A549 (cell line): Measurements from ENCODE around the gene CATSPERZ. TPM values are rescaled to one million over a fixed set of nuclear protein-coding genes. Genes with fewer than 3 reads are reported as not detected.

Source experiments
- ATAC-seq, 2 experiments: fragments of 200-7000 bp in 1 of 2; fragments of >200 bp in 1 of 2; cut with Nextera tagmentation in 1 of 2; cut with Tn5 transposase in 1 of 2; 3 replicates each; pipeline versions ENCODE4 v1.8.0 to v1.9.1; 2018 to 2020; ENCODE audit warnings: mild to moderate bottlenecking in 1 of 2, moderate library complexity in 1 of 2
- CTCF ChIA-PET: fragments of 300-600 bp; sonication (Branson Sonifier 250); formaldehyde crosslinking; extraction: SDS; loops from one replicate; lab custom pipeline; 2021; ENCODE audit warnings: antibody characterized with exemption, inconsistent platforms; lab: Yijun Ruan, JAX
- POLR2A ChIA-PET: fragments of 350-600 bp; formaldehyde crosslinking; extraction: SDS; loops from one replicate; lab custom pipeline; 2021; ENCODE audit warnings: antibody characterized with exemption, inconsistent platforms; lab: Yijun Ruan, JAX
- DNase-seq, 2 experiments: peaks; one replicate each; pipeline versions ENCODE4 v3.0.0 to v3.0.0-alpha.2; 2011 to 2016; ENCODE audit warnings: low read depth in 1 of 2, low spot score in 1 of 2
- FAIRE-seq: peaks from 2 replicates; lab custom pipeline; 2011; peaks lifted over from hg19 to GRCh38; lab: Jason Lieb, UNC
- H3K27ac ChIP-seq, 2 experiments: fragments of >200 bp; sonication (Bioruptor Twin); formaldehyde crosslinking; 3 replicates each; pipeline ENCODE4 v1.5.1; 2016 to 2017
- H3K4me1 ChIP-seq: fragments of >200 bp; sonication (Bioruptor Twin); formaldehyde crosslinking; 3 replicates; pipeline ENCODE4 v1.6.1; 2016
- H3K4me2 ChIP-seq: fragments of >200 bp; sonication (Bioruptor Twin); formaldehyde crosslinking; 3 replicates; pipeline ENCODE4 v1.6.1; 2016
- H3K4me3 ChIP-seq: fragments of >200 bp; sonication (Bioruptor Twin); formaldehyde crosslinking; 3 replicates; pipeline ENCODE4 v1.5.1; 2016
- H3K9me3 ChIP-seq: fragments of >200 bp; sonication (Bioruptor Twin); formaldehyde crosslinking; 3 replicates; pipeline ENCODE4 v1.6.1; 2016
- BCL3 ChIP-seq: fragments of >200 bp; sonication (Bioruptor Twin); formaldehyde crosslinking; IDR thresholded peaks from 3 replicates; pipeline ENCODE4 v1.6.1; 2016
- BHLHE40 ChIP-seq: IDR thresholded peaks from 2 replicates; pipeline ENCODE4 v1.6.1; 2012; ENCODE audit warnings: low read depth, low read length, inconsistent platforms
- CEBPB ChIP-seq, 2 experiments: fragments of >200 bp in 1 of 2; sonication (Bioruptor Twin) in 1 of 2; formaldehyde crosslinking in 1 of 2; IDR thresholded peaks; 2 replicates each; pipeline ENCODE4 v1.6.1; 2012 to 2016
- CHD4 ChIP-seq: fragments of 200-600 bp; sonication (generic); IDR thresholded peaks from 2 replicates; pipeline ENCODE4 v1.6.1; 2016; ENCODE audit warnings: antibody characterized with exemption, mild to moderate bottlenecking, borderline replicate concordance
- E2F6 ChIP-seq: IDR thresholded peaks from 2 replicates; pipeline ENCODE4 v1.6.1; 2012; ENCODE audit warnings: low read depth, borderline replicate concordance
- EHMT2 ChIP-seq: fragments of 200-600 bp; sonication (generic); IDR thresholded peaks from 2 replicates; pipeline ENCODE4 v1.6.1; 2016; ENCODE audit warnings: antibody characterized with exemption, low read depth, mild to moderate bottlenecking, moderate library complexity
- ELK1 ChIP-seq: fragments of 150-350 bp; IDR thresholded peaks from 2 replicates; pipeline ENCODE4 v1.6.1; 2014; ENCODE audit warnings: low read depth, mild to moderate bottlenecking, low read length
- HMGXB4 ChIP-seq: fragments of 250-450 bp; sonication (Bioruptor Pico); IDR thresholded peaks from 2 replicates; pipeline ENCODE4 v1.5.0; 2021; ENCODE audit warnings: mild to moderate bottlenecking, moderate library complexity, borderline replicate concordance
- HOXA7 ChIP-seq: fragments of 250-450 bp; sonication (Bioruptor Pico); IDR thresholded peaks from 2 replicates; pipeline ENCODE4 v1.5.0; 2020; ENCODE audit warnings: mild to moderate bottlenecking, moderate library complexity
- HOXB5 ChIP-seq: fragments of 250-450 bp; sonication (Bioruptor Pico); IDR thresholded peaks from 2 replicates; pipeline ENCODE4 v1.5.0; 2020; ENCODE audit warnings: mild to moderate bottlenecking, moderate library complexity
- JUN ChIP-seq, 2 experiments: fragments of >200 bp; sonication (Bioruptor Twin); formaldehyde crosslinking; IDR thresholded peaks; 2 replicates in 1 of 2; 3 replicates in 1 of 2; pipeline ENCODE4 v1.6.1; 2016 to 2017
- MAX ChIP-seq: IDR thresholded peaks from 2 replicates; pipeline ENCODE4 v1.6.1; 2012
- NFE2L2 ChIP-seq: fragments of 150-350 bp; conservative IDR thresholded peaks from 2 replicates; pipeline ENCODE4 v1.6.1; 2014; ENCODE audit warnings: low read length
- PHF8 ChIP-seq: fragments of 200-600 bp; sonication (generic); IDR thresholded peaks from 2 replicates; pipeline ENCODE4 v1.6.1; 2016; ENCODE audit warnings: low read depth, mild to moderate bottlenecking, antibody characterized with exemption, moderate library complexity, borderline replicate concordance
- POLR2A ChIP-seq: IDR thresholded peaks from 2 replicates; pipeline ENCODE4 v1.6.1; 2012; ENCODE audit warnings: mild to moderate bottlenecking, low read length
- POLR2AphosphoS2 ChIP-seq: conservative IDR thresholded peaks from 2 replicates; pipeline ENCODE4 v1.6.1; 2012; ENCODE audit warnings: low read length, improper control_type of control experiment, inconsistent platforms
- RAD21 ChIP-seq, 2 experiments: fragments of >200 bp in 1 of 2; sonication (Bioruptor Twin) in 1 of 2; formaldehyde crosslinking in 1 of 2; IDR thresholded peaks in 1 of 2; conservative IDR thresholded peaks in 1 of 2; 2 replicates in 1 of 2; 3 replicates in 1 of 2; pipeline ENCODE4 v1.6.1; 2012 to 2018; ENCODE audit warnings: inconsistent platforms in 1 of 2
- RARB ChIP-seq: fragments of 250-450 bp; sonication (Bioruptor Pico); IDR thresholded peaks from 2 replicates; pipeline ENCODE4 v1.8.0; 2021; ENCODE audit warnings: mild to moderate bottlenecking, moderate library complexity
- RFX5 ChIP-seq: fragments of 450-650 bp; IDR thresholded peaks from 2 replicates; pipeline ENCODE4 v1.7.1; 2014; ENCODE audit warnings: antibody characterized with exemption, mild to moderate bottlenecking, moderate library complexity
- RNF2 ChIP-seq: fragments of 200-600 bp; sonication (generic); IDR thresholded peaks from 2 replicates; pipeline ENCODE4 v1.6.1; 2016; ENCODE audit warnings: low read depth, mild to moderate bottlenecking, antibody characterized with exemption, moderate library complexity, borderline replicate concordance
- SREBF2 ChIP-seq: fragments of 450-650 bp; IDR thresholded peaks from 2 replicates; pipeline ENCODE4 v1.6.1; 2014; ENCODE audit warnings: mild to moderate bottlenecking, moderate library complexity
- USF2 ChIP-seq: fragments of 450-650 bp; IDR thresholded peaks from 2 replicates; pipeline ENCODE4 v1.6.1; 2014; ENCODE audit warnings: antibody characterized with exemption
- ZFP36 ChIP-seq: fragments of 450-650 bp; IDR thresholded peaks from 2 replicates; pipeline ENCODE4 v1.6.1; 2014; ENCODE audit warnings: borderline replicate concordance; ENCODE audit not compliant: partially characterized antibody
- ZNF302 ChIP-seq: fragments of 250-450 bp; sonication (Bioruptor Pico); IDR thresholded peaks from 2 replicates; pipeline ENCODE4 v1.9.0; 2021; ENCODE audit warnings: inconsistent platforms, mild to moderate bottlenecking, moderate library complexity
- WGBS: methylation state at CpG from one replicate; pipeline ENCODE4 v1.1.6; 2017; ENCODE audit errors: missing lambda C conversion rate; 5-methylcytosine and 5-hydroxymethylcytosine counted together
- polyA plus RNA-seq, 4 experiments: library from polyadenylated mRNA; depleted of rRNA in 3 of 4; stranded (reverse); fragments of >200 nt; fragmentation: RNase III in 1 of 4; extraction: RNeasy Plus Mini Kit Qiagen cat#74134 plus additional on column Dnase treatment in 1 of 4; gene quantifications; 2 replicates in 3 of 4; 3 replicates in 1 of 4; pipeline ENCODE4 v1.2.3, GENCODE V29; 2011 to 2017

CATSPERZ gene
- polyA plus RNA-seq, 2 of the 4 experiments (the other 2 are of a cell fraction): 1.9 to 3.4 TPM

- ChIA-PET POLR2A (no interaction called here), CTCF (interaction anchor here (1.5 to 16.0 kb wide), 3 partner anchors 11 to 44 kb away, joined by 3 to 220 read pairs (median 76); partner anchors contain the start of genes CATSPERZ, ESRRA, PLCB3 and PPP1R14B)
- WGBS: 94% methylated on average over 32 of the region's 32 CpGs
- no peak for DNase-seq
- ATAC-seq: no peak
- H3K4me1 ChIP-seq: peaks cover 4% of the 10 kb centered on the region; the same call in 1 of the 3 replicates
- H3K27ac ChIP-seq: no peak overlapping the region
- H3K9me3 ChIP-seq: no peaks in the 10 kb centered on the region
- H3K4me2 ChIP-seq: no peak overlapping the region
- FAIRE-seq: no peak
- TF ChIP-seq NFE2L2: no peak
- TF ChIP-seq RFX5: no peak
- no peak for TF ChIP-seq CEBPB (IDR thresholded peaks at IDR 0.05)
- TF ChIP-seq POLR2A: no peak
- no peak for TF ChIP-seq SREBF2
- no peak for TF ChIP-seq HMGXB4
- no peak for TF ChIP-seq RNF2
- no peak for TF ChIP-seq BHLHE40
- TF ChIP-seq ZFP36: no peak
- no peak for TF ChIP-seq HOXB5 (CRISPR knock-in tag)
- TF ChIP-seq PHF8: no peak
- no peak for TF ChIP-seq MAX
- no peak for TF ChIP-seq ELK1
- TF ChIP-seq RAD21 (conservative IDR thresholded peaks at IDR 0.05 in 1 of 2, IDR thresholded peaks at IDR 0.05 in 1 of 2): no peak
- TF ChIP-seq JUN (IDR thresholded peaks at IDR 0.05): no peak
- no peak for TF ChIP-seq ZNF302
- no peak for TF ChIP-seq POLR2AphosphoS2
- no peak for TF ChIP-seq USF2
- no peak for TF ChIP-seq HOXA7 (CRISPR knock-in tag)
- TF ChIP-seq EHMT2: no peak
- no peak overlapping the region for H3K4me3 ChIP-seq
Observed at GRCh38 chr11:64258946-64259532, 41.1 kb upstream of the CATSPERZ start.

GRCh38 chr11:64259533-64260067, 40.6 kb upstream of the CATSPERZ start:
- no peak for FAIRE-seq
- ChIA-PET CTCF (interaction anchor here (6.4 to 16.0 kb wide), 3 partner anchors 12 to 43 kb away, joined by 76 to 220 read pairs (median 220); partner anchors contain the start of genes CATSPERZ, ESRRA, PLCB3 and PPP1R14B), POLR2A (no interaction called here)
- peaks cover 4% of the 10 kb centered on the region; the same call in 1 of the 3 replicates for H3K4me1 ChIP-seq
- no peak overlapping the region for H3K27ac ChIP-seq
- H3K9me3 ChIP-seq: no peaks in the 10 kb centered on the region
- no peak for DNase-seq
- no peak overlapping the region for H3K4me2 ChIP-seq
- 85% methylated on average over 4 of the region's 4 CpGs for WGBS
- ATAC-seq: no peak
- no peak overlapping the region for H3K4me3 ChIP-seq
- TF ChIP-seq JUN (IDR thresholded peaks at IDR 0.05): no peak
- no peak for TF ChIP-seq ZFP36
- TF ChIP-seq RARB: no peak
- TF ChIP-seq E2F6: no peak
- TF ChIP-seq CEBPB (IDR thresholded peaks at IDR 0.05): no peak
- no peak for TF ChIP-seq HOXB5 (CRISPR knock-in tag)
- no peak for TF ChIP-seq BCL3
- TF ChIP-seq BHLHE40: no peak
- TF ChIP-seq ELK1: no peak
- TF ChIP-seq CHD4: no peak
- no peak for TF ChIP-seq POLR2AphosphoS2
- TF ChIP-seq HMGXB4: no peak
